Cerebellar nuclear complex (tissue), 1 donor: ENCODE measurements around the gene SORCS2.
"Not testable (repeated sequence)": the region's sequence is repeated elsewhere in the genome, so short reads cannot be mapped to it uniquely, and the experiment has no call there.

ENCODE experiments used
- DNase-seq, 2 experiments: peaks; one replicate each; lab custom pipeline; 2025; lab: John Stamatoyannopoulos, UW

Gene SORCS2

DNA sequence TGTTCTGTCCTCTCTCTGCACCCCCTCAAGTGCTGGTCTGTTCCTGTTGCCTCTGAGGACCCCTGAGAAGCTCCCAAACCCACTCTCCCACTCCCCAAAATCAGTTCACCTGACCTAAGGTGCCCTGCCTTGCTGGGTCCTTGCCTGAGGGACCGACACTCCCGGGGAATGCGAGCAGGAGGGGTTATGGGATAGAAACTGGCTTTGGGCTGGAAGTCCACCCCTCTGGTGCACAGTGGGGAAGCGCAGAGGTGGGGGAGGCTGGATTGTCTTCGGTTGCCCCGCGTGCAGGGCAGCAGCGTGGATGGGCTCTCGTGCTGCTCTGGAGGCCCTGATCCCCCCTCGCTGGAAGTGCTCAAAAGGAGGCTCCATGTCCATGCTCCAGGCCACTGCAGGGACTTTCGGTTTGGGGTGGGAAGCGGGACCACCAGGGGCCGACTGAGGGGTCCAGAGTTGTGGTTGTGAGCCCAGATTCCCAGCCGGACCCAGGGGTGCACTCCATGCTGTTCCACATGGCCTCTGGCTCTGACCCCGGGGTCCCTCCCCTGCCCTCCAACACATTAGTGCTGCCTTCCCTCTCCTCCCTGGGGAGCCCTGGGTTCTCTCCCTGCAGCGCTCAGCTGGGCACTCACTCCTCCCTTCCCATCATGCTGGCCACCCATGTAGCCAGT lies 7.6 kb downstream of the SORCS2 start:
- DNase-seq, result no peak

- DNase-seq, result no peak
These were observed 8.5 kb downstream of the SORCS2 start for GRCh38 chr4:7200801-7201200.

- no peak for DNase-seq
These were observed 9.3 kb downstream of the SORCS2 start for GRCh38 chr4:7201420-7202305.

DNA sequence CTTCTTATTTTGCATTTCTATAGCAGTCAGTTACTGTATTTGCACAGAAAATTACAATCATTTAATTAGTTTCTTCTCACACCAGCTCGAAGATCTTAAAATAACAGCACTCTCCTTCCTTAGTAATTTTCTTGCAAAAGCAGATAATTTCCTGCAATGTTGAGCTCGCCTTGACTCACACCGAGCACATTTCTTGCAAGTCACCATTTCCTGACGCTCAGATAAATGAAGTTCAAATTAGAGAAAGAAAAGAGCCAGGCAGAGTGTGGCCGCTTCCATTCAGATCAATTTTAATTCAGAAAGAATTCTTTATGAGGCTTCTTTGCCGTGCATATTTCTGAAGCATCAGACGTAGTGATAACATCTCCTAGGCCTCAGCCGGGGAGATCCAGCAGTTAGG lies 10.1 kb downstream of the SORCS2 start:
- no peak for DNase-seq

DNA sequence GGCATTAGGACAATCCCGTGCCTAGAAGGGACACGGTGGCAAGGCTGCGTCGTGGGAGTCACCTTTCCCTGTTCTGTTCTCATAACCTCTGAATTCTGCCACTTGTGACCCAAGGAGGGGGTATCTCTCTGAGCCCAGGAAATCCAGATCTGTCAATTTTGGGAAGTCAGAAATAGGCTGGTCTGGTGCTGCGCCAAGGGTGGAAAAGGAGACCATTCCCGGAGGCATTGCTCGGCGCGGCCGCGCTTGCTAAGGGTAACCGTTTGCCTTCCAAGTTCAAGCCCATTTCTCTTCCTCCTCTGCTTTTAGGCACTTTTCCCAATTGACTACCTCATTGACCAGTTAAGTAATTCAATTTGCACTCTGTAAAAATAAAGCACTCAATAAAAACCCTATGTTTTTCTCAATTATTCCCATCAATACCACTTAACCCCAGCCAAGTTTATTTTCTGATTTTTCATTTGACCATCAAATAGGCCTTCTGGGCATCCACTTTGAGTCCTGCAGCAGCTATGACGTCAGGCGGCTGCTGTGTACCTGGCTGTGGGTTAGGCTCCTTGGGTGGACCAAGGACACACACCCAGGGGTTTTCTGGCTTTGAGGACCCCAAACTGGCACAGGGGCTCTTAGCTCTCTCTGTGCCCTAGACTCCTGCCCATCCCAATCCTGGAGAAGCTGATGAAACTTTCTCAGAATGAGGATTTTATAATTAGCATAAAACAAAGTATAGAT lies 12.5 kb downstream of the SORCS2 start:
- DNase-seq, result no peak

- DNase-seq, result no peak
These were observed 14.0 kb downstream of the SORCS2 start for GRCh38 chr4:7206385-7206784.

DNA sequence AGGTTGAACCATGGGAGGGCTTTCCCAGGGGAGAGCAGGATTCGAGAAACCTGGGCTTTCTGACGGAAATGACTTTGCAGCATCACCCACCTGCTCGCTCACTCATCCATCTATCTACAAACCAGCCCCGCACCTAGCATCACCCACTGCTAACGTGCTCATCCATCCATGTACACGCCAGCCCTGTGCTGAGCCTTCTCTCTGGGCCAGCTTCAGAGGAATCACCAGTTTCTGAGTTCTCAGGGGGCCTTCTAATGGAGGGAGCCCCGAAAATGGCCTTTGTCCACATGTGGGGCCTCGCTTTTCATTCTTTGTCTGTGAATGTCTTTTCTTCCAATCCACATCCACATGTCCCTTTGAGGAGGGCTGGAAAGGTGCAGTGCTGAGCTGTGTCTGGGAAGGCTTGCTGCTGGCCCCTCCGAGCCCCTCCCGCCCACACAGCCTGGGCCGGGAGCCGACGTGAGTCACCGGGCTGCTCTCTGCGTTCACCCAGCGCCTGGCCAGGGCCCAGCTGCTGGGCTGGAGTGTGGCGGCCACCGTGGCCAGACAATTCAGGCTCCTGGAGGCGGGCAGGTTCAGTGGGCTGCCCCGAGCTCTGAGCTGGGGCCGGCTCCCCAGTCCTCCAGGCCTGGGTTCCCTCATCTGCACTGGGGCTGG lies 14.7 kb downstream of the SORCS2 start:
- DNase-seq, result no peak

DNA sequence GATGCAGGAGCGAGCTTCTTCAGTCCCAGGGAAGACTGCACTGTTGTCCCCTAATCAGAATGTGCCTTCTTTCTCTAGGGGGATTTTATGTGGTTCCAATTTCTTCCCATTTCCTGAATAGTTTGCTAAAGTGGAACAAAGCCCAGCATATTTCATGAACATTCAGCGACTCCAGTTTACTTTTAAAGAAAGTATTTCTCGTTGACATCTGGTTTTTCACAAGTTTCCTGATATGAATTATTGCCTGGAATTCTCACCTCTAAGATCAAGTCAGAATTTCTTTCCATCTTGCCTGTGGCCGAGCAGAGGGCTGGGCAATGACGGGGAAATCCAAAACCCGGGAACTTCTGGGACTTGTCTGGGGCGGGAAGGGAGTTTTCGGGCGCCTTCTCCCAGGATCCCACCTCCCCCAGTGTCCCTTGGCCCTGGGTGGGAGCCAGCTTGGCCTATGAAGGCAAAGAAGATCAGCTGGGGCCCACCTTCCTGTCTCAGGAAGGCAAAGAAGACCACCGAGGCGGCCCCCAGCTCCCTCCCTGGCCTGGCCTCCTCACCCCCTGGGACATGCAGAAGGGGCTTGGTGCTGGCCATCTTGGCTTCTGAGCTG lies 15.4 kb downstream of the SORCS2 start:
- DNase-seq, result no peak

DNA sequence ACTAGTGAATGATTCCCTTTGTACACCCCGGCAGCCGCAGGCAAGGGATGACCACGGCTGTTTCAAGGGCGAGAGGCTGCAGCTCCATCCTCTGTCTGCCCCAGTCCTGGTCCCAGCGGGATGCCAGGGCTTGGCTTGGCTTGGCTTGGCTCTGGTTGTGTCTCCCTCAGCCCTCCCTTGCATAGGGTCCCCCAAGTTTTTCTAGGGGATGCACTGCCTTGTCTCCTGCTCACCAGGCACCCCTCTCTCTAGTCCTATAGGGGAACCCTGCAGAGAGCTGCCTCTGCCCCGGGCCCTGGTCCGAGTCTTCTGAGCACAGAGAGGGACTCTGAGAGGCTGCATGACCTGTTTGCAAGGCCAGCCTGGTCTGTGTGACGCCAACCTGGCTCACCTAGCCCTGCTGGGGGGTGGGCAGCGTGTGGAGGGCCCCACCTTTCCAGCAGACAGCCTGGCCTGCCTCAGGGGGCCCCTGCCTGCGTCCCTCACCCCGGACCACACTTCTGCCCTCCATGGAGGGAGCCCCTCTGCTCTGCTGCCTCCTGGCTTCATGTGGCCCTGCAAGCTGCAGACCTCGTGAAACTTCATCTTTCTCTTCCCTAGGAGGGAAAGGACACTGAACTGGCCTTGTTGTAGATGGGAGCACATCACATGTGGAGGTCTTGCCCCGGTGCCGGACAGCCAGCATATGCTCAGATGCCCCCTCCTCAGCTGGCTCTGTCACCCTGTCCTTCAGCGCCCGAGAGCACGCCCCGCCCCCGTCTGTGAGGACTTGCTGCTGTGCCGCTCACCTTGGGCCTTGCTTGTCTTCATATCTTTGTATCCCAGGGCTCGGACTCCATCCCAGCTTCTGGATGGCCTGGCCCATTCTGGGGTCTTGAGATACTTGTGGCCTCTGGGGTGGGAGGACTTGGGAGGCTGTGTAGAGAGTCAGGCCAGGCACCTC lies 16.4 kb downstream of the SORCS2 start:
- no peak for DNase-seq

DNA sequence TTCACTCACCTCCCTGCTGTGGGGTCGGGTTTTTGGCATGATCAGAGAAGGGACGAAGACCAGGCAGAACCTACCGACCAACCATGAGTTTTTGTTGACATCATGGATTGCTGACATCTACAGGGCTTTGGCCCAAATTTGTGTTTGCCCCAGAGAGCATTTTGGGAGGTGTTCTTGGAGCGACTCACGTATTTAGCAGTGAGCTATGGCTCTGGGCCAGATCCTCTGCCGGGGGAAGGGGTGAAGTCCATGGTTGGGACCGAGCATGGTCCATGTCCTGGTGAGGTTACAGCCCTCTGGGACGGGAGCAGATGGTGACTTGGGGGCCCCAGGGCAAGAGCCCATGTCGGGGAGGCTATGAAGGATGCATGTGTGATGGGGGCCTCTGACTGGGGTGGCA lies 17.4 kb downstream of the SORCS2 start:
- DNase-seq, result no peak

DNA sequence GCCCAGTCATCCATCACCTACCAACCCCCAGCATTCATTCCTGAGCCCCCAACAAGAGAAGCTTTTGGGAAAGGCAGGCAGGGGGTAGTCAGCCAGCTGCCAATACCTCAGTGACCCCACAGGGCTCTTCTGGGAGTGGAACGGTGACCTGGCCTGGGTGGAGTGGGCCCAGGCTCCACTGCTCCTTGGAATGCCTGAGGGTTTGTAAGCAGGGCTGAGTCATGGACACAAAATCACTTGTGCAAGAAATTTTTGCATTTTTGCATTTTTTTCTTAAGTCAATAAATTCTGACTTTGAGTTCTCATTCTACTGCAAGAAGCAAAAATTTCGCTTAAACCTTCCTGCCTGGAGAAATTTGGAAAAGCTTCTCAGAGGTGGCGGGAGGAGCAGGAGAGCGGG lies 18.5 kb downstream of the SORCS2 start:
- no peak for DNase-seq

- DNase-seq, result no peak
These were observed 19.9 kb downstream of the SORCS2 start for GRCh38 chr4:7212101-7212674.

DNA sequence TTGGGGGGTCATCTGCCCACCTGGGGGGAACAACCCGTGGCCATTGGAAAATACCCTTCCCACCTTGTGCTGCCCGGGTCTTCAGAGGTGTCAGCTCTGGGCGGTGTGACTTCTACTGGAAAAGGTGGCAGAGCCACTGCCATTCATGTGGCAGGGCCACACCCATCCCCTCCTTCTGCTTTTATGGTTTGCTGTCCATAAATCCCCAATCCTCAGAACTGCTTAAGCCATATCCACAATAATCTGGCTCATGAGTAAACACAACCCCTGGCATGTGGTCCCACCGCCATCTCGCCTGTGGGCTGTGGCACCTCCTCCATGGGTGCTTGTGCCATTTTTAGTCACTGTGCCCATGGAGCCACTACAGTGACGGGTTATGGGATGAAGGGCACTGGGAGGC lies 20.6 kb downstream of the SORCS2 start:
- DNase-seq, result no peak

- DNase-seq, result no peak
These were observed 21.5 kb downstream of the SORCS2 start for GRCh38 chr4:7213807-7214206.

DNA sequence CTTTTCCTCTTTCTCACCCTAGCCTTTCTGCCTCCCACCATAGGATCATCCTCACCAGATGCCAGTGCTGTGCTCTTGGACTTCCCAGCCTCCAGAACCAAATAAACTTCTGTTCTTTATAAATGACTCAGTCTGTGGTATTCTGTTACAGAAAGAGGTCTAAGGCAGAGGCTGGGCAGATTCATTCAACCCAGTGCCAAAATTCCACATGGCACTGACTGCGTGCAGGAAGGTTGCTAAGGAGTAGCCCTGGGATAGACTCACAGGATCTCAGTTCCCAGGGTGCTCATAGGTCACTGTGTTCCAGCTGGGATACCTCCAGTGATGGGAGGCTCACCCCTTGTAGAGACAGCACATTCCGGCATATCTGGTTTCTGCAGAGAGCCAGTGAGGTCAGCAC lies 22.0 kb downstream of the SORCS2 start:
- no peak for DNase-seq

- DNase-seq, result not testable (repeated sequence)
These were observed 22.8 kb downstream of the SORCS2 start for GRCh38 chr4:7215187-7215586.

DNA sequence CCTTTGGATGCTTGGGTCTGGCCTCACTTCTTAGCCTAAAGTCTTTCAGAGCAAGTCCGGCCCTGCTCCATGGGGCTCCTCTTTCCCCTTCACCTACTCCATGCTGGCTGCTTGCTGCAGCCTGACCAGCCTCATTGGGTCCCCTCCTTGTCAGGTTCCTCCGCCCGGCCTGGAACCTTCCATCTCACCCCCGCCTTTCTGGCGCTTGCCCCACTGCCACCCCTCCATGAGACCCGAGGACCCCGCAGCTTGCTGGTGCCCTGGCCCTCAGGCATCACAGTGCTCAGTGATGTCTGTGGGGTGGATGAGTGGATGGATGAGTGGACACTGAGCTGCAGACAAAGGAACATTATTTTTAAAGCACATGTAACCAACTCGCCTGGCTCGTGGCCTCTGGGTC lies 24.7 kb downstream of the SORCS2 start:
- DNase-seq, result no peak

DNA sequence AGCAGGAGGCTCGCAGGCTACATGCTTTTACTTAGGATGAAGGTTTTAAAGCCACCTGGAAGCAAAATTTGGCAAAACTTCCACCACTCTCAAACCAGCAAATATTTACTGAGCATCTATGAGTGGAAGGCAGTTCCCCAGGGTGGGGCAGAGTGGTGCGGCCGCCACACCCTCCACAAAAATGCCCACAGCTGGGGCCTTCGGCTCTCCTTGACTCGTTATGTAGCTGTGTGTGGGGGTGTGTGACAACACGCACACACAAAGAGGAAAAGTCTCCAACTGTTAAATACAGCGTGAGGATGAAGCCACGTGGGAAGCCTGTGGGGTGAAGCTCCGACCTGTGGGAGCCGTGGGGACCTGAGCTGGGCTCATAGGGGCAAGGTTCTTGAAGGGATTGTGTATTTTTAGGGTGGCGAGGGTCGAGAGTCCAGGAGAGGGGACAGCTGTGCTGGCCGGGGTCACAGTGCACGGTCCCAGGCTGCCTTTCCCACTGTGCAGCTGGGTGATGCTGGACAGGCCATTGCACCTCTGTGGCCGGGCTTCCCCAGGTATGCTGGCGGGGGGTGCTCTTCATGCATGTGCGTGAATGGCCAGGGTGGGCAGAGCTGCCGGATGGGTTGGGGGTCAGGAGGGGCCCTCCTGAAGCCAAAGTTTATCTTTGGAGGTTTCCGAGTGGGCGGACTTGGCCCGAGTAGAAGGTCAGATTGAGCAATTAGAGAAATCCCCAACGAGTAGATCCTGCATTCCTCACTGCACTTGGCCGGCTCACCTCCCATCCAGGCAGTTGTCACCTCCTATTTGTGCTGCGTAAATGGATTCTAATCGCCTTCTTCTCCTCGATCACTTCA lies 25.4 kb downstream of the SORCS2 start:
- DNase-seq, result no peak

DNA sequence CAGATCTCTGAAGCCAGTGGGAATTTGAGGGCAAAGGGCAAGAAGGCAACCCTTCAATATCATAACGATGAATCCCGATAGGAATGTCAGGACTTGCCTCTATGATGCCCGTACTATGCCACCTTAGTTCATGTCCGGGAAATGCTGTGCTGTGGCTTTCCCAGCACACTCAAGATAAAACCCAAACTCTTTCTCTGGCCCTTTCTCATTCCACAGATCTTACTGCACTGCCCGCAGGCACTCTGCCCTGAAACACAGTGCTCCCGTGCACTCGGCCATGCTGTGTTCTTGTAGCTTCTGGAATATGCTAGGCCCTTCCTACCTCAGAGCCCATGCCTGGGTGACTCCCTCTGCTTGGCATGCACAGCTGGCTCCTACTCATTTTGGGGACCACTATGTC lies 26.3 kb downstream of the SORCS2 start:
- DNase-seq, result no peak
